A673 (cell line): ENCODE data around the gene RXRA.

Source experiments
- CTCF ChIP-seq: fragments of 300-800, 200-600 bp; sonication (generic); conservative IDR thresholded peaks from 2 replicates; pipeline ENCODE4 v1.5.1; 2017; ENCODE audit warnings: low read depth, mild to moderate bottlenecking, antibody characterized with exemption, low read length, moderate library complexity, mixed read lengths
- EZH2 ChIP-seq: fragments of 200-600 bp; sonication (generic); IDR thresholded peaks from 2 replicates; pipeline ENCODE4 v1.6.1; 2017; ENCODE audit warnings: borderline replicate concordance, low read depth, mild to moderate bottlenecking, mixed read lengths, antibody characterized with exemption, low read length; ENCODE audit not compliant: poor library complexity, severe bottlenecking

DNA sequence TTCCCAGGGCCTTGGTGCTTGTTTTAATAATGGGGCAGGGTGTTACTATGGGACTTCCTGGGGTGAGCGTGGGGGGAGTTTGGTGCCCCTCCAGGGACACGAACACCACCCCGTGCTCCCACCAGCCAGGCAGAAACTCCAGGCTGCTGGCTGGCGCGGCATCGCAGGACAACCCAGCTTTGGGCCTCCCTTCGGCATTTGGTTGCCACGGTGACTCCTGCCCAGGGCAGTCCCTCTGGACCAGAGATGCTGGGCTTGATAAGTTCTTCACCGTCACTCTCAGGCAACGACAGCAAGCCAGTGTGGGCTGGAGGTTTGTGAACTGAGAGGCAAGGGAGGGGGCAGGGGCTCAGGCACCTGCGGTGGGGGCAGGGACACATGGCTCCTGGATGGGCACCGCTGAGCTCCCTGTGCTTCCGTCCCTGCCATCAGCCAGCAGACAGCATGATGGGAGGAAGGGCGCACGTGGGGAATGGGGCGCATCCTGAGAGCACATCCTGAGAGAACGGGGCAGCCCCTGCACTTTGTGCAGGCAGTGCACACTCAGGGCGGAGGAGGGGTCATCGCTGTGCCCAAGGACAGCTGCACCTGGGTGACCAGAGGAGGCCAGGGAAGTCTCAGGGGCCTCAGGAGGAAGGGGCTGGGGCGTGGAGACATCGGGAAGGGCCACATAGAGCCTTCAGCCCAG, 116.4 kb downstream of the RXRA start:
- no peak for TF ChIP-seq CTCF
- TF ChIP-seq EZH2: no peak
